ENCODE measurements around the gene KIDINS220.
"Not testable (repeated sequence)": the region's sequence is repeated elsewhere in the genome, so short reads cannot be mapped to it uniquely, and the experiment has no call there.

Gene KIDINS220

DNA sequence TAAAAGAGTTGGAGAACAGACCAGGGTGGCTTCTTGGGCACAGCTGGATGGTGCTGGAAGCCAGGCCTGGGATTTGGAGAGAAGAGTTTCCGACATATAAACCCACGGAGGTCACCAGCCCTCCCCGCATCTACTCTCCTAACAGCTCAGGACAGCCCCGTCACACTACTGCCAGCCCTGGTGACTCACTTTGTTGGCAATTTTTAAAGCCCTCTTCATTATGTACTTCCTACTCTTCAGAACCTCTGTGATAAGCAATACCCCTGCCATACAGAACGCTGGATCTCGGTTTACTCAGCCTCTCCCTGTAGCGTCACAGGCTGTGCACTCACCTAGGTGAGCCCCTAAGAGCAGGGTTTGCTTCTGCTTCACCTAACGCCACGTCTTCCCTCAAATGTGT lies 107.5 kb downstream of the KIDINS220 start:
- Histone ChIP-seq H3K4me3 (ENCODE audit: low read depth in 1 of 2, low read length in 2 of 2) (no peak overlapping the region), H3K9me3 (ENCODE audit: control insufficient read depth in 1 of 2, low read length in 2 of 2) (no peaks in the 10 kb centered on the region), H3K27me3 (ENCODE audit: control insufficient read depth in 1 of 2, insufficient read depth in 2 of 2, low read length in 2 of 2) (no peaks in the 10 kb centered on the region), H3K36me3 (ENCODE audit: control insufficient read depth in 1 of 2, insufficient read depth in 2 of 2, low read length in 2 of 2) (peaks cover 21 to 37% of the 10 kb centered on the region in 2 donors), H3K27ac (ENCODE audit: low read depth, low read length) (no peak overlapping the region), H3K9ac (ENCODE audit: low read depth in 1 of 2, low read length in 2 of 2) (no peak overlapping the region), H3K4me1 (ENCODE audit: control insufficient read depth in 1 of 2, insufficient read depth in 2 of 2, low read length in 2 of 2) (no peaks in the 10 kb centered on the region)

DNA sequence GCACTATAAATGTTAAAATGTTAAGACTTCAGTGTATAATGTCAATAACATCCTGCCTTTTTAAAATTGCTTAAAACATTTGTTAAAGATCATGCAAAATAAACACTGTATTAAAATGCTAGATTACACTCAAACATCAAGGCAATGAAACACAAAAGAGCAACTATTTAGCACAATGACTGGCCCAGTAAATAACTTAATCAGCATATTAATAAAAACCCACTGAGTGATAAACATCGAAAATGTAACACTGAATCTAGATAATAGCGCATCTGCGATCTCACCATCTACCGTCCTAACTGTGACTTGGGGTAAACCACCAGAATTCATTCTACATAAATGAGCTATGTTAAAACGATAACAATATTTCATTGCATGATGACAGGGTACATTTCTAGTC lies 108.3 kb downstream of the KIDINS220 start:
- H3K4me3 ChIP-seq (ENCODE audit: low read depth in 1 of 2, low read length in 2 of 2); H3K27ac ChIP-seq (ENCODE audit: low read depth, low read length); H3K9ac ChIP-seq (ENCODE audit: low read depth in 1 of 2, low read length in 2 of 2); H3K27me3 ChIP-seq (ENCODE audit: control insufficient read depth in 1 of 2, insufficient read depth in 2 of 2, low read length in 2 of 2); H3K9me3 ChIP-seq (ENCODE audit: control insufficient read depth in 1 of 2, low read length in 2 of 2); H3K4me1 ChIP-seq (ENCODE audit: control insufficient read depth in 1 of 2, insufficient read depth in 2 of 2, low read length in 2 of 2): not testable (repeated sequence)
- H3K36me3 ChIP-seq (ENCODE audit: control insufficient read depth in 1 of 2, insufficient read depth in 2 of 2, low read length in 2 of 2): peaks cover 21 to 37% of the 10 kb centered on the region in 2 donors

DNA sequence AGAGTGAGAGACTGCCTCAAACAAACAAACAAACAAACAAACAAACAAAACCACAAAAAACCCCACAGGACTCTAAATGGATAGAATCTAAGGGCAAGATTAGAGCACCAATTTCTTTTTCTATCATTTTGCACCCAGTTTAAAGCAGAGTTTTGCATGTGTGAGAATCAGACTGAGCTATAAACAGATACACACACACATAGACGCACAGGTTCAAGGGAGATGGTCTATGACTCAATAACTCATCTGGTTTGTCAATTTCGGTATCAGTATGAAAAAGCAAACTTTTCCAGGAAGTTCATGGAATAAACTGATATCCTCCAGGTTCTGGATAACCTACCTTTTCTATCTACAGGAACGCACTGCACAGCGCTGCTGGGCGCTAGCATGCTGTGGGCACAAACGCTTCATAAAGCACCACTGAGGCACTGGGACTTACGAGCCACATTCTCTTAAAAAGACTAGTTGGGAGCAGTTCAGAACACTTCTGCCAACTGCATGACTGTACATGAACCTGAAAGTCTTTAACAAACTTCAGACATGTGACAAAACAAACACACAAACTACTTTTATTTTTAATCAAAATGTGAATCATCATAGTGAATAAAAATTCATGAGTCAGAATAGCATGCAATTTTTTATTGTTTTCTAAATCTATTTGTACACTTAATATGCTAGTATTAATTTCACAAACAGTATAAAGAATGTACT lies 109.0 kb downstream of the KIDINS220 start:
- Histone ChIP-seq H3K9me3 (ENCODE audit: control insufficient read depth in 1 of 2, low read length in 2 of 2) (no peaks in the 10 kb centered on the region), H3K27me3 (ENCODE audit: control insufficient read depth in 1 of 2, insufficient read depth in 2 of 2, low read length in 2 of 2) (no peaks in the 10 kb centered on the region), H3K9ac (ENCODE audit: low read depth in 1 of 2, low read length in 2 of 2) (no peak overlapping the region), H3K4me3 (ENCODE audit: low read depth in 1 of 2, low read length in 2 of 2) (no peak overlapping the region), H3K4me1 (ENCODE audit: control insufficient read depth in 1 of 2, insufficient read depth in 2 of 2, low read length in 2 of 2) (no peaks in the 10 kb centered on the region), H3K36me3 (ENCODE audit: control insufficient read depth in 1 of 2, insufficient read depth in 2 of 2, low read length in 2 of 2) (peaks cover 21 to 33% of the 10 kb centered on the region in 2 donors), H3K27ac (ENCODE audit: low read depth, low read length) (no peak overlapping the region)

DNA sequence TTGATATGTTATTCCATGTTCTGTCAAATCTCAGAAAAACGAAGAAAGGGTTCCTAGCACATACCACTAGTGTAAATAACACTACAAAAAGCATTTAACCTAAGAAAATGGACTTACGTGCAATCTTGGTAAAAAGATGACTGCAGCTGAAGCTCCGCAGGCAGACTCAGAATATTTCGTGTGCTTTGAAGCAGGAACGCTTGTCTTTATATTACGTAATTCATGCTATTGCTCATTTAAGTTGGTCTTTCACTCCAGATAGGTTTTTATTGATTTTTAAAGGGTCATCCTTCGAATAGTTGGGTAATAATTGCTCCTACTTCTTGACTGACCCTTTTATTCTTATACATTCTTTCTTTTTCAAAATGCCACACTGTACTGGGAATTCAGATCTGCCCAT lies 111.6 kb downstream of the KIDINS220 start:
- Histone ChIP-seq H3K9me3 (ENCODE audit: control insufficient read depth in 1 of 2, low read length in 2 of 2) (no peaks in the 10 kb centered on the region), H3K27ac (ENCODE audit: low read depth, low read length) (no peak overlapping the region), H3K4me3 (ENCODE audit: low read depth in 1 of 2, low read length in 2 of 2) (no peak overlapping the region), H3K36me3 (ENCODE audit: control insufficient read depth in 1 of 2, insufficient read depth in 2 of 2, low read length in 2 of 2) (peaks cover 3 to 10% of the 10 kb centered on the region in 2 donors), H3K9ac (ENCODE audit: low read depth in 1 of 2, low read length in 2 of 2) (no peak overlapping the region), H3K27me3 (ENCODE audit: control insufficient read depth in 1 of 2, insufficient read depth in 2 of 2, low read length in 2 of 2) (no peaks in the 10 kb centered on the region), H3K4me1 (ENCODE audit: control insufficient read depth in 1 of 2, insufficient read depth in 2 of 2, low read length in 2 of 2) (no peaks in the 10 kb centered on the region)

DNA sequence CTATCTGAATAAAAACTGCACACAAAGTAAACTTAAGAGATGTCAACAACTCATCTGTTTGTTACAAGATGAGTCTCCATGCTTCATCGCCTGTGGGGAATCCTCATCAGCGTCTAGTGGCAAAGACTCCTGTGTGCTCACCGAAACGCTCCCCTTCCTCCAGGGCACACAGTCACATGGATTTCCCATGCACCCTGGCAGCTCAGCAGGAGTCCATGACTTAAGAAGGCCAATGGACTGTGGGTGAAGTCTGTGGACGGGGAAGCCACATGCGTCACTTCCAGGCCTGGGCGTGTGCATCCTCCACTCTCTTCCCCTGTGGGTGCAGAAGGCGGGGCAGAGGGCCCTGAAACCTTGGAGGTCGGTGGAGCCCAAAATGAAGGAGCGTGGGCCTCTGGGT lies 114.4 kb downstream of the KIDINS220 start:
- H3K27ac ChIP-seq (ENCODE audit: low read depth, low read length): no peak overlapping the region
- H3K4me1 ChIP-seq (ENCODE audit: control insufficient read depth in 1 of 2, insufficient read depth in 2 of 2, low read length in 2 of 2): no peaks in the 10 kb centered on the region
- H3K4me3 ChIP-seq (ENCODE audit: low read depth in 1 of 2, low read length in 2 of 2): no peak overlapping the region

DNA sequence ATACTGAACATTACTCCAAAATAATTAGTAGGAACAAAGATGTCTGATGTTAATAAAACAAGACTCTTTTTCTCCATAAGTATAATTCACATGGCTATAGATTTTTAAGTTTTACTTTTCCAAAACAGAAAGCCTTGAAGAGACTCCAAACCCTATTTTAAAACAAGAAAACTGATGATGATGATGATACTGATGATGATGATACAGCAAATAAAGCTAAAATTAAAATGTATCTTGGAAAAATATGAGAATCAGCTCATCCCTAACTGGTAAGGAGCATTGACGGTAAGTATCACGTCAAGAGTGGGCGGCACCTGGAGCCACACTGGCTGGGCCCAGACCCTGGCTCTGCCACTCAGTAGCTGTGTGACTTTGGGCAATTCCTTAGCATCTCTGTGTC lies 116.0 kb downstream of the KIDINS220 start:
- Histone ChIP-seq H3K36me3 (ENCODE audit: control insufficient read depth in 1 of 2, insufficient read depth in 2 of 2, low read length in 2 of 2) (no peaks in the 10 kb centered on the region), H3K9ac (ENCODE audit: low read depth in 1 of 2, low read length in 2 of 2) (no peak overlapping the region), H3K27ac (ENCODE audit: low read depth, low read length) (no peak overlapping the region), H3K4me1 (ENCODE audit: control insufficient read depth in 1 of 2, insufficient read depth in 2 of 2, low read length in 2 of 2) (no peaks in the 10 kb centered on the region), H3K9me3 (ENCODE audit: control insufficient read depth in 1 of 2, low read length in 2 of 2) (no peaks in the 10 kb centered on the region), H3K4me3 (ENCODE audit: low read depth in 1 of 2, low read length in 2 of 2) (no peak overlapping the region), H3K27me3 (ENCODE audit: control insufficient read depth in 1 of 2, insufficient read depth in 2 of 2, low read length in 2 of 2) (no peaks in the 10 kb centered on the region)

More for the DNA sequence above, 114.4 kb downstream of the KIDINS220 start:
- Histone ChIP-seq H3K36me3 (ENCODE audit: control insufficient read depth in 1 of 2, insufficient read depth in 2 of 2, low read length in 2 of 2) (no peaks in the 10 kb centered on the region), H3K9ac (ENCODE audit: low read depth in 1 of 2, low read length in 2 of 2) (no peak overlapping the region), H3K9me3 (ENCODE audit: control insufficient read depth in 1 of 2, low read length in 2 of 2) (no peaks in the 10 kb centered on the region), H3K27me3 (ENCODE audit: control insufficient read depth in 1 of 2, insufficient read depth in 2 of 2, low read length in 2 of 2) (no peaks in the 10 kb centered on the region)

DNA sequence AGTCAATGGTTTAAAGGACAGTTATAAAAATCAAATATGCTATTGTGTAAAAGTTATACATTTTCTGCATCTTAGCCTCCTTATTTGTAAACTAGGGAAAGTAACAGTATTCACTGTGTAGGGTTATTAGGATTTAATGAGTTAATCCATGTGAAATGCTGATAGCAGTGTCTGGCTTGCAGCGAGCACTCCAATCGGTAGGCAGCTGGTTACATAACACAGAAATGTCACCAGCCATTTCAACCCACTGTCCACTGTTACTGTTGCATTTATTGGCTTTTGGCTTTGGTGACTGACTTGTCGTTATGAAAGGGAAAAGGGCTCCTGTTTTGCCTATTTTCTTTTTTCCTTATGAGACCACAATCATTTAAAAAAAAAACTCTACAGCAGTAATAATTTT lies 116.7 kb downstream of the KIDINS220 start:
- Histone ChIP-seq H3K4me1 (ENCODE audit: control insufficient read depth in 1 of 2, insufficient read depth in 2 of 2, low read length in 2 of 2) (no peaks in the 10 kb centered on the region), H3K4me3 (ENCODE audit: low read depth in 1 of 2, low read length in 2 of 2) (no peak overlapping the region), H3K9me3 (ENCODE audit: control insufficient read depth in 1 of 2, low read length in 2 of 2) (no peaks in the 10 kb centered on the region), H3K36me3 (ENCODE audit: control insufficient read depth in 1 of 2, insufficient read depth in 2 of 2, low read length in 2 of 2) (no peaks in the 10 kb centered on the region), H3K9ac (ENCODE audit: low read depth in 1 of 2, low read length in 2 of 2) (no peak overlapping the region), H3K27ac (ENCODE audit: low read depth, low read length) (no peak overlapping the region), H3K27me3 (ENCODE audit: control insufficient read depth in 1 of 2, insufficient read depth in 2 of 2, low read length in 2 of 2) (no peaks in the 10 kb centered on the region)

DNA sequence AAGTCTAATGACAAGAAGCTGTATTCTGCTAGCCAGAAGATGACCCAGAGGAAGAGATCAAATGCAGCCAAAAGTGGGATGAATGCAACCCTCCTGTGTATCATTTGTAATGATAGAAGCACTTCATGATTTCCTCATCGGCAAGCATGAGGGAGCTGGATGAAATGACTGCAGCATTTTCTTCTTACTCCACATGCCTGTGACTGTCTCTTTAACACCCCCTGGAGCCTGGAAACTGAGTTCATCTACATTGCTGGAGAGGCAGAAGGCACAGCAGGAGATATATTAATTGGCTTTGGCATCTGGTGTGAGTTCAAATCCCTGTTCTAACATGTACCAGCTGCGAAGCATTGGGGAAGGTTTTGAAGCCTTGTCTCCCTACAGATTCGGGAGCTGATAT lies 117.9 kb downstream of the KIDINS220 start:
- no peaks in the 10 kb centered on the region for H3K36me3 ChIP-seq (ENCODE audit: control insufficient read depth in 1 of 2, insufficient read depth in 2 of 2, low read length in 2 of 2)
- no peaks in the 10 kb centered on the region for H3K27me3 ChIP-seq (ENCODE audit: control insufficient read depth in 1 of 2, insufficient read depth in 2 of 2, low read length in 2 of 2)
- H3K9ac ChIP-seq (ENCODE audit: low read depth in 1 of 2, low read length in 2 of 2): no peak overlapping the region
- no peaks in the 10 kb centered on the region for H3K4me1 ChIP-seq (ENCODE audit: control insufficient read depth in 1 of 2, insufficient read depth in 2 of 2, low read length in 2 of 2)
- H3K4me3 ChIP-seq (ENCODE audit: low read depth in 1 of 2, low read length in 2 of 2): no peak overlapping the region
- no peaks in the 10 kb centered on the region for H3K9me3 ChIP-seq (ENCODE audit: control insufficient read depth in 1 of 2, low read length in 2 of 2)
- no peak overlapping the region for H3K27ac ChIP-seq (ENCODE audit: low read depth, low read length)

DNA sequence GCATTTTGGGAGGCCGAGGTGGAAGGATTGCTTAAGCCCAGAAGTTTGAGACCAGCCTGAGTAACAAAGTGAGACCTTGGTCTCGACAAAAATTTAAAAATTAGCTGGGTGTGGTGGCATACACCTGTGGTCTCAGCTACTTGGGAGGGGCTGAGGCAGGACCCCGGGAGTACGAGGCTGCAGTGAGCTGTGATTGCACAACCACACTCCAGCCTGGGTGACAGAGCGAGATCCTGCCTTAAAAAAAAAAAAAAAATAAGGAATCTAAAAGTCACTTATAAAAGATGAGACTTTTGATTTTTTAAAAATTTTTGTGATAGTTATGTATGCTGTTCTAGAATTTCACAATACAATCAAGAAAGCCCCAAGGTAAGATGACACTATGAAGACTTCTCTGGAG lies 122.4 kb downstream of the KIDINS220 start:
- no peak overlapping the region for H3K27ac ChIP-seq (ENCODE audit: low read depth, low read length)

DNA sequence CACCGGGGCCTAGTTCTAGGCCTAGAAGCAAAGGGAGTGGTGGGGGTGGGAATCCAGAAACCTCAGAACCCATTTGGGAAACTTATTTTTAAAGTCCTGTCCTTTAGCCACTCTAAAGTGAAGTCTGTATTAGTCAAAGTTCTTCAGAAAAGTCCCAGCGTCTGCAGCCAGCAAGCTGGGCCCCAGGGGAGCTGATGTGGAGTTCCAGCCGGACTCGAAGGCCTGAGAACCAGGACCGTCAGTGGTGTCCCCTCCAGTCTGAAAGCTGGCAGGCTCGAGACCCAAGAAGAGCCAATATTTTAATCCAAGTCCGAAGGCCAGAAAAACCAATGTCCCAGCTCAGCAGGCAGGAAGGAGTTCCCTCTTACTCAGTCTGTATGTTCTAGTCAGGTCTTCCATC lies 123.1 kb downstream of the KIDINS220 start:
- Histone ChIP-seq H3K9ac (ENCODE audit: low read depth in 1 of 2, low read length in 2 of 2) (no peak overlapping the region), H3K27me3 (ENCODE audit: control insufficient read depth in 1 of 2, insufficient read depth in 2 of 2, low read length in 2 of 2) (no peaks in the 10 kb centered on the region), H3K4me3 (ENCODE audit: low read depth in 1 of 2, low read length in 2 of 2) (no peak overlapping the region), H3K4me1 (ENCODE audit: control insufficient read depth in 1 of 2, insufficient read depth in 2 of 2, low read length in 2 of 2) (peaks cover 3 to 7% of the 10 kb centered on the region in 2 donors), H3K27ac (ENCODE audit: low read depth, low read length) (no peak overlapping the region), H3K9me3 (ENCODE audit: control insufficient read depth in 1 of 2, low read length in 2 of 2) (no peaks in the 10 kb centered on the region), H3K36me3 (ENCODE audit: control insufficient read depth in 1 of 2, insufficient read depth in 2 of 2, low read length in 2 of 2) (no peaks in the 10 kb centered on the region)

More for the DNA sequence above, 122.4 kb downstream of the KIDINS220 start:
- no peaks in the 10 kb centered on the region for H3K27me3 ChIP-seq (ENCODE audit: control insufficient read depth in 1 of 2, insufficient read depth in 2 of 2, low read length in 2 of 2)
- no peak overlapping the region for H3K9ac ChIP-seq (ENCODE audit: low read depth in 1 of 2, low read length in 2 of 2)
- no peaks in the 10 kb centered on the region for H3K9me3 ChIP-seq (ENCODE audit: control insufficient read depth in 1 of 2, low read length in 2 of 2)
- no peak overlapping the region for H3K4me3 ChIP-seq (ENCODE audit: low read depth in 1 of 2, low read length in 2 of 2)
- no peaks in the 10 kb centered on the region for H3K36me3 ChIP-seq (ENCODE audit: control insufficient read depth in 1 of 2, insufficient read depth in 2 of 2, low read length in 2 of 2)
- peaks cover 0 to under 1% of the 10 kb centered on the region in 2 donors for H3K4me1 ChIP-seq (ENCODE audit: control insufficient read depth in 1 of 2, insufficient read depth in 2 of 2, low read length in 2 of 2)

All from duodenal mucosa (tissue), 2 donors.